Mesenteric fat pad (tissue), 1 donor: ENCODE data around the gene PPM1N. TPM values are rescaled to one million over a fixed set of nuclear protein-coding genes. Genes with fewer than 3 reads are reported as not detected.

Experiments
- DNase-seq: peaks from one replicate; pipeline ENCODE4 v3.0.0-alpha.2; 2020; ENCODE audit warnings: low spot score
- total RNA-seq: library from RNA; stranded (reverse); fragmentation: NEBNext Ultra II Directional; extraction: Animal tissue kit (Norgen Biotek cat#: 25700); gene quantifications from one replicate; pipeline ENCODE4 v1.2.1, GENCODE V29; 2021
- donor health status: DM: yes; HTN: yes; CAD: no.

Gene PPM1N
- total RNA-seq, 1 donor from 2014 or later: 1.1 TPM

DNA sequence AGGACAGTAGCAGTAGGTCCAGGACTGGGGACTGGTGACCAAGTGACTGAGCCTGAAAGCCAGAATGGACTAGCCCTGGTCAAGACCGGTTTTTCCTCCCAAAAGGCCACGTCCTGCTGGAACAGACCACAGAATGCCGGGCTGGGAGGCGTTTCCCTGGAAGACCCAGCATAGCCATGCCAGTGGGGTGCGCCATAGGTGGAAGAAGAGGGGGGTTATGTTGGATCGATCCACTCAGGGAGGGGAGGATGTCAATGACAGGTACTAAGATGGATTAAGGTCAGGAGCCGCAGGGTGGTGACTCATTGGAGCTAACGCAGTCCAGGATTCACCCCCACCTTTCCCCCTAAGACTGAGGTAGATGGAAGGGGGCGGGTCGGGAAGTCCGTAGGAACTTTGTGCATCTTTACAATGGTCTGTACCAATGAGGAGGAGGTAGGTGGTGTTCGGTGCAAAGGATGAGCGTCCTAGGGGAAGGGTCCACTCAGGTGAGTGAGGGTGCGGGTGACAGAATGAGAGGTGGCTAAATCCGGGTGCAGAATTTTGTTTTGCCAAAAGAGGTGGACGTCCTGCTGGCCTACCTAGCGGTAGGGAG is 30.0 kb downstream of the PPM1N start:
- no peak for DNase-seq

- DNase-seq: no peak
These were observed 30.6 kb downstream of the PPM1N start for GRCh38 chr19:45528744-45529419.

GRCh38 chr19:45529420-45529785 is 31.2 kb downstream of the PPM1N start:
- no peak for DNase-seq

- no peak for DNase-seq
These were observed 33.1 kb downstream of the PPM1N start for GRCh38 chr19:45531349-45531748.

GRCh38 chr19:45539459-45539858 is 41.2 kb downstream of the PPM1N start:
- no peak for DNase-seq

- no peak for DNase-seq
These were observed 44.0 kb downstream of the PPM1N start for GRCh38 chr19:45542234-45542668.

DNA sequence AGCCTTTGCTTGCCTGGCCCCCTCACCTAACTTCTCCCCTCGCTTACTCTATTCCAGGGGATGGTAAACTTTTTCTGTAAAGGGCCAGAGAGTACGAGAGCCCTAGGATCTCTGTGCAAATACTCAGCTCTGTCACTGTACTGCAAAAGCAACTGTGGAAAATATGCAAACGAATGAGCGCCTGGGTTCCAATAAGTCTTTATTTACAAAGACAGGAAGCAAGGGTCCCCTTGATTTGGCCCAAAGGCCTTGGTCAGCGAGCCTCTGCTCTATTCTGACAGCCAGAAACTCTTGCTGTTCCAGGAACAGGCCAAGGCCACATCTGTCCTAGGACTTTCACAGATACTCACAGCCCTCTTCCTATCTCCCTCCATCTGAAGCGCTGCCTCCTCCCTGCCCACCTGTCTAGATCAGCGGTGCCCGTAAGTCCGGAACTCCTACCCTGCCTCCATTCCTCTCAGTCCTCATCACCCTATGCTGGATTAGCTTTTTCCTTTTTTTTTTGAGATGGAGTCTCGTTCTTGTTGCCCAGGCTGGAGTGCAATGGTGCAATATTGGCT is 49.0 kb downstream of the PPM1N start:
- no peak for DNase-seq

DNA sequence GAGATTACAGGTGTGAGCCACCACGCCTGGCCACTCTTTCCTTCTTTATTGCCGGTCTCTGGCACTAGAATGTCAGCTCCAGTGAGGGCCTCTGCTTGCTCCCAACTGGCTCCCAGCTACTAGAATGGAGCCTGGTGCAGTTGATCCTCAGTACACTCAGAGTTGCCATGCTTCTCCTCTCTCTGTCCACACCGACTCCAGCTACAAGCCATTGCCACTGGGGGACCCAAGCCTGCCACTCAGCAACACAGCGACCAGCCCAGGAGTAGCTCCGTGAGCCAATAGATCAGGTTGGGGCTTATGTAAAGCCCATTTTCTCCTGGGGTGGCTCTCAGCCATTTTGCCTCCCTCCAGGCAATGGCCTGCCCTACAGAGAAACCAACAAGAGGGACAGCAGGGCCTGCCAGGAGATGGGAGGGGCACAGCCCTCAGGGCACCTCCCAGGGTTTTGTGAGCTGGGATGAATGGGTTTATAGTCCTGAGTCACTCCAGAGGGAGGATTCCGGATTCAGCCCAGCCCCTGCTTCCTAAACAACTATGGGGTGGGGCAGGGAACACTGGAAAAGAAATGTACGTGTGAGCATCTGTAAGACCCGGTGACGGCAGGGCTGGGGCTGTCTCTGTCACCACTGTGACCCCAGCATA is 49.8 kb downstream of the PPM1N start:
- DNase-seq: no peak

Other genes starting within 250 kb of the PPM1N start
- 25.9 TPM for gene MARK4, start 247.2 kb upstream of the PPM1N start, total RNA-seq
- not detected for gene CKM, start 175.6 kb upstream of the PPM1N start, total RNA-seq
- not detected for gene KLC3, start 157.7 kb upstream of the PPM1N start, total RNA-seq
- gene ERCC2, start 127.9 kb upstream of the PPM1N start, total RNA-seq: 12.3 TPM
- gene PPP1R13L, start 93.4 kb upstream of the PPM1N start, total RNA-seq: 17.6 TPM
- 6.7 TPM for gene POLR1G, start 91.8 kb upstream of the PPM1N start, total RNA-seq
- gene ERCC1, start 74.5 kb upstream of the PPM1N start, total RNA-seq: 82.3 TPM
- 907 TPM for gene FOSB, start 30.4 kb upstream of the PPM1N start, total RNA-seq
- gene RTN2, start 1.4 kb upstream of the PPM1N start, total RNA-seq: 8.3 TPM
- 104 TPM for gene VASP, start 9.0 kb downstream of the PPM1N start, total RNA-seq
- 12.5 TPM for gene OPA3, start 86.4 kb downstream of the PPM1N start, total RNA-seq
- gene GPR4, start 103.8 kb downstream of the PPM1N start, total RNA-seq: 32.7 TPM
- 33.6 TPM for gene EML2, start 141.0 kb downstream of the PPM1N start, total RNA-seq
- gene GIPR, start 169.8 kb downstream of the PPM1N start, total RNA-seq: 7.1 TPM
- gene SNRPD2, start 193.5 kb downstream of the PPM1N start, total RNA-seq: 239 TPM
- gene QPCTL, start 194.2 kb downstream of the PPM1N start, total RNA-seq: 7.7 TPM
- gene FBXO46, start 232.5 kb downstream of the PPM1N start, total RNA-seq: 12.8 TPM
- gene MEIOSIN, start 235.0 kb downstream of the PPM1N start, total RNA-seq: not detected